GM19035 (cell line): ENCODE measurements around the gene CNTD1.

Experiments used
- ATAC-seq: cut with Tn5 transposase; IDR thresholded peaks from one replicate; pipeline ENCODE4 v1.9.1; 2021; ENCODE audit not compliant: unreplicated experiment

Gene CNTD1

GRCh38 chr17:42779304-42779935 is 19.2 kb upstream of the CNTD1 start:
- no peak for ATAC-seq

- no peak for ATAC-seq
Observed at GRCh38 chr17:42779936-42780850, 18.5 kb upstream of the CNTD1 start, which contains the start of gene WNK4. Gene WNK4, plus strand, starts transcription at chr17:42780610. Its CDS starts 89 bp downstream, at chr17:42780699.

GRCh38 chr17:42780851-42781638 is 17.6 kb upstream of the CNTD1 start:
- ATAC-seq = no peak

GRCh38 chr17:42781639-42782165 is 17.0 kb upstream of the CNTD1 start:
- no peak for ATAC-seq

GRCh38 chr17:42782166-42783061 is 16.2 kb upstream of the CNTD1 start:
- ATAC-seq = no peak

- no peak for ATAC-seq
Observed at GRCh38 chr17:42783062-42783790, 15.4 kb upstream of the CNTD1 start.

- ATAC-seq = no peak
Observed at GRCh38 chr17:42783791-42784138, 14.9 kb upstream of the CNTD1 start.

- ATAC-seq = no peak
Observed at GRCh38 chr17:42784409-42784808, 14.3 kb upstream of the CNTD1 start.

- no peak for ATAC-seq
Observed at GRCh38 chr17:42784811-42785592, 13.7 kb upstream of the CNTD1 start.

- no peak for ATAC-seq
Observed at GRCh38 chr17:42787266-42787665, 11.4 kb upstream of the CNTD1 start.

GRCh38 chr17:42791948-42792347 is 6.7 kb upstream of the CNTD1 start:
- no peak for ATAC-seq

GRCh38 chr17:42792545-42792944 is 6.1 kb upstream of the CNTD1 start:
- no peak for ATAC-seq

GRCh38 chr17:42795061-42795460 is 3.6 kb upstream of the CNTD1 start:
- no peak for ATAC-seq

- ATAC-seq = no peak
Observed at GRCh38 chr17:42795465-42795864, 3.2 kb upstream of the CNTD1 start.

GRCh38 chr17:42796066-42796758 is 2.4 kb upstream of the CNTD1 start:
- ATAC-seq = no peak

- ATAC-seq = no peak
Observed at GRCh38 chr17:42797067-42798007, 1.3 kb upstream of the CNTD1 start.

GRCh38 chr17:42798011-42798382 is 664 bp upstream of the CNTD1 start:
- no peak for ATAC-seq
